Right lobe of liver (tissue), 4 donors: ENCODE measurements around the gene RPUSD2.

Experiments used
- CTCF ChIP-seq, 4 donors: fragments of 200-600 bp in 3 of 4; fragments of 450-650 bp in 1 of 4; IDR thresholded peaks; one replicate each; pipeline versions ENCODE4 v1.5.1 to v1.8.0; 2016 to 2022; ENCODE audit warnings: antibody characterized with exemption in 4 of 4, mild to moderate bottlenecking in 2 of 4
- POLR2A ChIP-seq: fragments of 450-650 bp; IDR thresholded peaks from one replicate; pipeline ENCODE4 v1.6.1; 2017; ENCODE audit warnings: antibody characterized with exemption, mild to moderate bottlenecking
- donor health status: DM: no; HTN: no; CAD: no.
- donor health status: DM: no; HTN: no; CAD: no.
- donor health status: DM: no; HTN: yes; CAD: no.

- TF ChIP-seq CTCF (IDR thresholded peaks at IDR 0.05) (no peak), POLR2A (no peak)
Measured at GRCh38 chr15:40538976-40539375, 30.1 kb upstream of the RPUSD2 start.
